ENCODE data around the gene CARD9. TPM values are rescaled to one million over a fixed set of nuclear protein-coding genes. Genes with fewer than 3 reads are reported as not detected.

The CARD9 gene
- total RNA-seq, 4 donors from 2014 or later, result 2.5 to 6.9 (median 4.9) TPM

GRCh38 chr9:136405481-136405880 is 32.0 kb upstream of the CARD9 start:
- no peak for ATAC-seq (ENCODE audit: low FRiP score)
- TF ChIP-seq, protein P1, sequence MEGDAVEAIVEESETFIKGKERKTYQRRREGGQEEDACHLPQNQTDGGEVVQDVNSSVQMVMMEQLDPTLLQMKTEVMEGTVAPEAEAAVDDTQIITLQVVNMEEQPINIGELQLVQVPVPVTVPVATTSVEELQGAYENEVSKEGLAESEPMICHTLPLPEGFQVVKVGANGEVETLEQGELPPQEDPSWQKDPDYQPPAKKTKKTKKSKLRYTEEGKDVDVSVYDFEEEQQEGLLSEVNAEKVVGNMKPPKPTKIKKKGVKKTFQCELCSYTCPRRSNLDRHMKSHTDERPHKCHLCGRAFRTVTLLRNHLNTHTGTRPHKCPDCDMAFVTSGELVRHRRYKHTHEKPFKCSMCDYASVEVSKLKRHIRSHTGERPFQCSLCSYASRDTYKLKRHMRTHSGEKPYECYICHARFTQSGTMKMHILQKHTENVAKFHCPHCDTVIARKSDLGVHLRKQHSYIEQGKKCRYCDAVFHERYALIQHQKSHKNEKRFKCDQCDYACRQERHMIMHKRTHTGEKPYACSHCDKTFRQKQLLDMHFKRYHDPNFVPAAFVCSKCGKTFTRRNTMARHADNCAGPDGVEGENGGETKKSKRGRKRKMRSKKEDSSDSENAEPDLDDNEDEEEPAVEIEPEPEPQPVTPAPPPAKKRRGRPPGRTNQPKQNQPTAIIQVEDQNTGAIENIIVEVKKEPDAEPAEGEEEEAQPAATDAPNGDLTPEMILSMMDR (IDR thresholded peaks at IDR 0.05), result no peak
- DNase-seq (ENCODE audit: low spot score), result no peak

DNA sequence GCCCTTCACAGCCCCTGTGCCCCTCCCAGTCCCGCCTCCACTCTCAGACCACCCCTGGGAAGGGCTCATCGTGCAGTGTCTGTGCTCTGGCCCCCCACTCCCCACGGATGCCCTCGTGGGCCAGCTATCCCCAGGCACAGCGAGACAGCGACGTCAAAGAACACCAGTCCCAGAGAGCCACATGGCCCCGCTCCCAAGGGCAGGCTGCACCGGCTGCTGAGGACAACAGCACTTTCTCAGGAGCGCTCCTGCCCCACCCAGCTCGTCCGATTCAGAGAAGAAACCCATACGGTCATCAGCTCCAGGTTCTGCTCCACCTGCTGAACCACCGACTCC is 31.3 kb upstream of the CARD9 start:
- no peak for ATAC-seq (ENCODE audit: low FRiP score)

GRCh38 chr9:136403915-136404800 is 30.7 kb upstream of the CARD9 start:
- TF ChIP-seq, protein P1 (IDR thresholded peaks at IDR 0.05), result no peak
- ATAC-seq (ENCODE audit: low FRiP score), result no peak

More for the DNA sequence above, 31.3 kb upstream of the CARD9 start:
- TF ChIP-seq, protein P1 (IDR thresholded peaks at IDR 0.05), result no peak
- no peak for DNase-seq (ENCODE audit: low spot score)

GRCh38 chr9:136403538-136403914 is 30.1 kb upstream of the CARD9 start:
- DNase-seq (ENCODE audit: low spot score) (no peak), ATAC-seq (ENCODE audit: low FRiP score) (no peak)
- TF ChIP-seq, protein P1 (IDR thresholded peaks at IDR 0.05), result no peak

More at GRCh38 chr9:136403915-136404800, 30.7 kb upstream of the CARD9 start:
- DNase-seq (ENCODE audit: low spot score), result no peak

DNA sequence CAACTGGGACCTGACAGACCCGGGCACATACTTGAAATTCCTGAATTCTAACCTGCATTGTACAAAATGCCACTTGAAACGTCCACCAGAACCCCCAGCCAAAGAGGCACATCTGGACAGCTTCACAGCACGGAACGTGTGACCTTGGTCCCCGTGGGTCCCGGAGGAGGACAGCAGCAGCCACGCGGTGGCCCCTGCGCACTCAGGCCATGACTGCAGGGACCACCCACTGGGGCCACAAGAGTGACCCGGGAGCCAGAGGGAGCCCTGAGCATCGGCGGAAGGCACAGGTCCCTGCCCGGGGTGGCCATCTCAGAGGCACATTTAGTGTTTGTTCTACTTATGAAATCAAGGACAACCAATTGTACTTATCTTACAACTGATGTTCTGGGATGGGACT is 28.6 kb upstream of the CARD9 start:
- ATAC-seq (ENCODE audit: low FRiP score), result no peak
- DNase-seq (ENCODE audit: low spot score), result no peak
- TF ChIP-seq, protein P1 (IDR thresholded peaks at IDR 0.05), result no peak

GRCh38 chr9:136401173-136401922 is 27.9 kb upstream of the CARD9 start:
- TF ChIP-seq, protein P1 (IDR thresholded peaks at IDR 0.05), result no peak
- ATAC-seq (ENCODE audit: low FRiP score) (no peak), DNase-seq (ENCODE audit: low spot score) (no peak)
